Spleen (tissue), 7 donors: Measurements from ENCODE around the gene NR3C2.

Experiments
- CTCF ChIP-seq, 11 experiments: fragments of 200-600 bp in 7 of 11; fragments of 450-650 bp in 4 of 11; sonication (generic) in 4 of 11; IDR thresholded peaks in 8 of 11; conservative IDR thresholded peaks in 3 of 11; 1 replicate in 7 of 11; 2 replicates in 4 of 11; pipeline versions ENCODE4 v1.4.0 to v1.8.0; 2016 to 2021; ENCODE audit warnings: antibody characterized with exemption in 11 of 11, inconsistent platforms in 4 of 11, mild to moderate bottlenecking in 1 of 11
- POLR2A ChIP-seq, 3 donors: fragments of 450-650 bp; IDR thresholded peaks; one replicate each; pipeline ENCODE4 v1.5.1; 2017; ENCODE audit warnings: antibody characterized with exemption in 3 of 3, mild to moderate bottlenecking in 1 of 3
- POLR2AphosphoS5 ChIP-seq, 3 donors: sonication (generic); formaldehyde crosslinking; IDR thresholded peaks; one replicate each; pipeline ENCODE4 v1.5.1; 2017; ENCODE audit warnings: antibody characterized with exemption in 3 of 3
- donor health status: DM: no; HTN: no; CAD: no; lungs with moderate emphysema.
- donor health status: DM: no; HTN: no; CAD: no.
- donor health status: DM: no; HTN: no; CAD: no.

GRCh38 chr4:148266240-148266639, 176.0 kb downstream of the NR3C2 start:
- TF ChIP-seq CTCF (IDR thresholded peaks at IDR 0.05 in 8 of 11, conservative IDR thresholded peaks at IDR 0.05 in 3 of 11) (no peak), POLR2A (IDR thresholded peaks at IDR 0.05) (no peak), POLR2AphosphoS5 (IDR thresholded peaks at IDR 0.05) (no peak)
